Gastrocnemius medialis (tissue), 4 donors: Measurements from ENCODE around the gene PMEPA1. TPM values are rescaled to one million over a fixed set of nuclear protein-coding genes. Genes with fewer than 3 reads are reported as not detected.

Experiments
- ATAC-seq, 2 donors: fragments of 150-250 bp; one replicate each; pipeline ENCODE4 v1.9.1; 2016
- DNase-seq, 2 donors: peaks; one replicate each; pipeline ENCODE4 v3.0.0-alpha.2; 2019
- H3K27ac ChIP-seq, 4 donors: fragments of 200-600 bp; sonication (generic); 1 replicate in 1 of 4; 2 replicates in 3 of 4; pipeline ENCODE4 v1.5.1; 2016 to 2018; ENCODE audit warnings: mild to moderate bottlenecking in 2 of 4, moderate library complexity in 1 of 4
- H3K27me3 ChIP-seq, 3 donors: fragments of 200-600 bp; sonication (generic) in 2 of 3; 1 replicate in 1 of 3; 2 replicates in 2 of 3; pipeline versions ENCODE4 v1.5.1 to v1.6.0; 2016 to 2019; ENCODE audit warnings: mild to moderate bottlenecking in 1 of 3, moderate library complexity in 1 of 3
- H3K36me3 ChIP-seq, 2 donors: fragments of 200-600 bp; sonication (generic) in 1 of 2; one replicate each; pipeline ENCODE4 v1.5.1; 2017 to 2018
- H3K4me1 ChIP-seq, 2 donors: fragments of 200-600 bp; sonication (generic) in 1 of 2; one replicate each; pipeline ENCODE4 v1.5.1; 2016 to 2017; ENCODE audit warnings: mild to moderate bottlenecking in 2 of 2
- H3K4me3 ChIP-seq, 4 donors: fragments of 200-600 bp; sonication (generic) in 3 of 4; 1 replicate in 1 of 4; 2 replicates in 3 of 4; pipeline ENCODE4 v1.5.1; 2016 to 2019; ENCODE audit warnings: mild to moderate bottlenecking in 2 of 4
- H3K9me3 ChIP-seq, 3 donors: fragments of 200-600 bp; sonication (generic) in 2 of 3; 1 replicate in 1 of 3; 2 replicates in 2 of 3; pipeline ENCODE4 v1.5.1; 2016 to 2019
- CTCF ChIP-seq, 5 experiments: fragments of 450-650 bp in 3 of 5; fragments of 200-600 bp in 2 of 5; sonication (generic) in 2 of 5; IDR thresholded peaks in 4 of 5; conservative IDR thresholded peaks in 1 of 5; 1 replicate in 4 of 5; 2 replicates in 1 of 5; pipeline ENCODE4 v1.5.1; 2016 to 2019; ENCODE audit warnings: antibody characterized with exemption in 5 of 5, mild to moderate bottlenecking in 3 of 5, moderate library complexity in 3 of 5
- POLR2A ChIP-seq, 2 donors: fragments of 450-650 bp; IDR thresholded peaks; one replicate each; pipeline ENCODE4 v1.6.1; 2017; ENCODE audit warnings: antibody characterized with exemption in 2 of 2, mild to moderate bottlenecking in 2 of 2, moderate library complexity in 2 of 2
- in situ Hi-C, 4 donors: fragments of 200-750 bp; cut with MboI; loops; one replicate each; pipeline versions ENCODE4 v1.15.0 to v1.8.0; 2017; ENCODE audit warnings: low sequenced_read_pairs in 4 of 4
- intact Hi-C: fragments of 100-400 bp; cut with DNase I; formaldehyde crosslinking; loops from one replicate; pipeline ENCODE4 v1.15.1; 2023; ENCODE audit warnings: low total_unique reads
- total RNA-seq, 4 donors: library from RNA; depleted of rRNA; stranded (reverse); fragments of >200 nt; gene quantifications; one replicate each; pipeline versions ENCODE4 v1.1.0 to v1.2.3, GENCODE V29; 2016

PMEPA1 gene
- total RNA-seq, 4 donors from 2014 or later, result 1.5 to 8.1 (median 5.8) TPM

GRCh38 chr20:57690525-57690924, 19.3 kb downstream of the PMEPA1 start:
- DNase-seq (no peak), ATAC-seq (no peak)
- H3K4me3 ChIP-seq, result no peak overlapping the region
- no peaks in the 10 kb centered on the region for H3K9me3 ChIP-seq
- TF ChIP-seq POLR2A (IDR thresholded peaks at IDR 0.05), result no peak
- TF ChIP-seq CTCF (IDR thresholded peaks at IDR 0.05 in 4 of 5, conservative IDR thresholded peaks at IDR 0.05 in 1 of 5), result no peak
- H3K36me3 ChIP-seq, result no peaks in the 10 kb centered on the region
- H3K4me1 ChIP-seq, result peaks cover 34 to 44% of the 10 kb centered on the region in 2 donors
- no peaks in the 10 kb centered on the region for H3K27me3 ChIP-seq
- no peak overlapping the region for H3K27ac ChIP-seq
- intact Hi-C loops (no loop called here), in situ Hi-C loops (no loop called here)

- in situ Hi-C loops, result no loop called here
- TF ChIP-seq POLR2A (IDR thresholded peaks at IDR 0.05) (no peak), CTCF (IDR thresholded peaks at IDR 0.05 in 4 of 5, conservative IDR thresholded peaks at IDR 0.05 in 1 of 5) (no peak)
- ATAC-seq, result no peak
- Histone ChIP-seq H3K4me3 (no peak overlapping the region), H3K27me3 (no peaks in the 10 kb centered on the region), H3K27ac (no peak overlapping the region), H3K4me1 (peaks cover 40 to 50% of the 10 kb centered on the region in 2 donors), H3K9me3 (no peaks in the 10 kb centered on the region), H3K36me3 (no peaks in the 10 kb centered on the region)
- intact Hi-C loops, result no loop called here
- no peak for DNase-seq
Observed at GRCh38 chr20:57689745-57690481, 19.9 kb downstream of the PMEPA1 start.

- Histone ChIP-seq H3K27me3 (no peaks in the 10 kb centered on the region), H3K27ac (no peak overlapping the region), H3K9me3 (no peaks in the 10 kb centered on the region), H3K36me3 (no peaks in the 10 kb centered on the region), H3K4me3 (no peak overlapping the region), H3K4me1 (peaks cover 45 to 52% of the 10 kb centered on the region in 2 donors)
- no peak for TF ChIP-seq POLR2A (IDR thresholded peaks at IDR 0.05)
- no peak for TF ChIP-seq CTCF (IDR thresholded peaks at IDR 0.05 in 4 of 5, conservative IDR thresholded peaks at IDR 0.05 in 1 of 5)
- no peak for ATAC-seq
- no peak for DNase-seq
- intact Hi-C loops, result no loop called here
- in situ Hi-C loops, result no loop called here
Observed at GRCh38 chr20:57688864-57689263, 21.0 kb downstream of the PMEPA1 start.

- TF ChIP-seq POLR2A (IDR thresholded peaks at IDR 0.05), result no peak
- no peak for TF ChIP-seq CTCF (IDR thresholded peaks at IDR 0.05 in 4 of 5, conservative IDR thresholded peaks at IDR 0.05 in 1 of 5)
- Histone ChIP-seq H3K27ac (no peak overlapping the region), H3K9me3 (no peaks in the 10 kb centered on the region), H3K4me1 (peaks cover 45 to 52% of the 10 kb centered on the region in 2 donors), H3K27me3 (no peaks in the 10 kb centered on the region), H3K36me3 (no peaks in the 10 kb centered on the region), H3K4me3 (no peak overlapping the region)
- DNase-seq (no peak), ATAC-seq (no peak)
- in situ Hi-C loops (no loop called here), intact Hi-C loops (no loop called here)
Observed at GRCh38 chr20:57688295-57688694, 21.5 kb downstream of the PMEPA1 start.
